ENCODE measurements around the gene ARG2. TPM values are rescaled to one million over a fixed set of nuclear protein-coding genes. Genes with fewer than 3 reads are reported as not detected.

The ARG2 gene
- total and polyA plus RNA-seq, 2 donors (not counting 1 experiment from before 2014, with no cell fraction given), result 0.33 to 1.8 TPM

- H3K4me1 Mint-ChIP-seq, result peaks cover 51% of the 10 kb centered on the region
- no peak overlapping the region for H3K4me3 ChIP-seq (ENCODE audit: control extremely low read depth in 1 of 5, extremely low read depth in 1 of 5, insufficient read depth in 1 of 5, low read depth in 2 of 5, low read length in 4 of 5)
- no peaks in the 10 kb centered on the region for H3K9me3 Mint-ChIP-seq (ENCODE audit: insufficient read depth)
- H3K27me3 Mint-ChIP-seq, result no peaks in the 10 kb centered on the region
- peak overlapping the region; percentile 43 for H3K9ac ChIP-seq (ENCODE audit: low read length)
- peaks cover 0 to 4% of the 10 kb centered on the region in 2 experiments for H3K36me3 ChIP-seq (replicated peaks in 1 of 2; ENCODE audit: control extremely low read depth in 1 of 2, control insufficient read depth in 1 of 2, extremely low read depth in 1 of 2, insufficient read depth in 2 of 2, low read length in 1 of 2)
- H3K4me1 ChIP-seq (ENCODE audit: control insufficient read depth in 2 of 2, insufficient read depth in 2 of 2, low read length in 2 of 2), result peaks cover 22 to 23% of the 10 kb centered on the region in 2 donors
- no CpG with 5 or more reads among the region's 1 CpG for WGBS (ENCODE audit: insufficient coverage)
- ChIA-PET CTCF (interaction anchor here (0.7 to 10.6 kb wide), 26 partner anchors 12 to 247 kb away, joined by 3 to 243 read pairs (median 4); partner anchors contain the start of genes ARG2, PIGH and RDH11), POLR2A (interaction anchor here (0.6 kb wide), 1 partner anchor 110 kb away, joined by 3 read pairs; no protein-coding TSS in a partner anchor)
- peak overlapping the region; percentile 53 for H3K4me2 ChIP-seq (replicated peaks; ENCODE audit: low read depth, low read length, poor library complexity, severe bottlenecking)
- peak overlapping the region; percentile 78 for H3K27ac Mint-ChIP-seq
- H3K9me3 ChIP-seq (ENCODE audit: control extremely low read depth in 1 of 3, control insufficient read depth in 2 of 3, insufficient read depth in 1 of 3, low read length in 2 of 3), result no peaks in the 10 kb centered on the region
- peak overlapping the region; percentile 53 for H2AFZ ChIP-seq (ENCODE audit: insufficient read depth, low read depth, low read length, poor library complexity, severe bottlenecking)
- H3K27me3 ChIP-seq (replicated peaks in 1 of 4; ENCODE audit: control extremely low read depth in 1 of 4, control insufficient read depth in 3 of 4, insufficient read depth in 4 of 4, low read length in 3 of 4), result no peaks in the 10 kb centered on the region
- intact Hi-C loops (cut with micrococcal nuclease), result loop anchor here (1.0 to 2.0 kb wide), 5 partner anchors 38 to 240 kb away; partner anchors contain the start of gene ARG2
- peaks cover 88% of the 10 kb centered on the region for H3K79me2 ChIP-seq (ENCODE audit: control insufficient read depth, insufficient read depth, low read length)
- ATAC-seq (ENCODE audit: low read depth) (peak; percentile 75), DNase-seq (peak; percentile 74)
- TF ChIP-seq, protein P1, sequence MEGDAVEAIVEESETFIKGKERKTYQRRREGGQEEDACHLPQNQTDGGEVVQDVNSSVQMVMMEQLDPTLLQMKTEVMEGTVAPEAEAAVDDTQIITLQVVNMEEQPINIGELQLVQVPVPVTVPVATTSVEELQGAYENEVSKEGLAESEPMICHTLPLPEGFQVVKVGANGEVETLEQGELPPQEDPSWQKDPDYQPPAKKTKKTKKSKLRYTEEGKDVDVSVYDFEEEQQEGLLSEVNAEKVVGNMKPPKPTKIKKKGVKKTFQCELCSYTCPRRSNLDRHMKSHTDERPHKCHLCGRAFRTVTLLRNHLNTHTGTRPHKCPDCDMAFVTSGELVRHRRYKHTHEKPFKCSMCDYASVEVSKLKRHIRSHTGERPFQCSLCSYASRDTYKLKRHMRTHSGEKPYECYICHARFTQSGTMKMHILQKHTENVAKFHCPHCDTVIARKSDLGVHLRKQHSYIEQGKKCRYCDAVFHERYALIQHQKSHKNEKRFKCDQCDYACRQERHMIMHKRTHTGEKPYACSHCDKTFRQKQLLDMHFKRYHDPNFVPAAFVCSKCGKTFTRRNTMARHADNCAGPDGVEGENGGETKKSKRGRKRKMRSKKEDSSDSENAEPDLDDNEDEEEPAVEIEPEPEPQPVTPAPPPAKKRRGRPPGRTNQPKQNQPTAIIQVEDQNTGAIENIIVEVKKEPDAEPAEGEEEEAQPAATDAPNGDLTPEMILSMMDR (IDR thresholded peaks at IDR 0.05), result peak; percentile 80
- no peak for TF ChIP-seq EZH2 (IDR thresholded peaks at IDR 0.05; ENCODE audit: borderline replicate concordance, insufficient read depth, low read depth, low read length, poor library complexity, severe bottlenecking)
- peak overlapping the region; percentile 60 for H3K4me3 Mint-ChIP-seq
- H4K20me1 ChIP-seq (ENCODE audit: control insufficient read depth, insufficient read depth, low read length, poor library complexity, severe bottlenecking), result peaks cover 68% of the 10 kb centered on the region
- peak overlapping the region; percentile 45 to 74 for H3K27ac ChIP-seq (ENCODE audit: low read length in 2 of 2)
These were observed 47.2 kb downstream of the ARG2 start for GRCh38 chr14:67666750-67667449.

GRCh38 chr14:67668559-67668958 is 48.8 kb downstream of the ARG2 start:
- no peaks in the 10 kb centered on the region for H3K9me3 ChIP-seq (ENCODE audit: control extremely low read depth in 1 of 3, control insufficient read depth in 2 of 3, insufficient read depth in 1 of 3, low read length in 2 of 3)
- no peak overlapping the region for H2AFZ ChIP-seq (ENCODE audit: insufficient read depth, low read depth, low read length, poor library complexity, severe bottlenecking)
- DNase-seq (peak; percentile 51), ATAC-seq (ENCODE audit: low read depth) (peak; percentile 24)
- POLR2A ChIA-PET, result interaction anchor here (0.7 kb wide), 1 partner anchor 15 kb away, joined by 5 read pairs; no protein-coding TSS in a partner anchor
- Mint-ChIP-seq H3K27me3 (no peaks in the 10 kb centered on the region), H3K4me1 (peaks cover 60% of the 10 kb centered on the region), H3K9me3 (ENCODE audit: insufficient read depth) (no peaks in the 10 kb centered on the region), H3K27ac (peak overlapping the region; percentile 75), H3K4me3 (no peak overlapping the region)
- H4K20me1 ChIP-seq (ENCODE audit: control insufficient read depth, insufficient read depth, low read length, poor library complexity, severe bottlenecking), result peaks cover 69% of the 10 kb centered on the region
- TF ChIP-seq, protein P1 (IDR thresholded peaks at IDR 0.05), result no peak
- TF ChIP-seq EZH2 (IDR thresholded peaks at IDR 0.05; ENCODE audit: borderline replicate concordance, insufficient read depth, low read depth, low read length, poor library complexity, severe bottlenecking), result no peak
- no peak overlapping the region for H3K4me2 ChIP-seq (replicated peaks; ENCODE audit: low read depth, low read length, poor library complexity, severe bottlenecking)
- H3K4me3 ChIP-seq (ENCODE audit: control extremely low read depth in 1 of 5, extremely low read depth in 1 of 5, insufficient read depth in 1 of 5, low read depth in 2 of 5, low read length in 4 of 5), result no peak overlapping the region
- peaks cover 31 to 34% of the 10 kb centered on the region in 2 donors for H3K4me1 ChIP-seq (ENCODE audit: control insufficient read depth in 2 of 2, insufficient read depth in 2 of 2, low read length in 2 of 2)
- H3K79me2 ChIP-seq (ENCODE audit: control insufficient read depth, insufficient read depth, low read length), result peaks cover 91% of the 10 kb centered on the region
- H3K9ac ChIP-seq (ENCODE audit: low read length), result no peak overlapping the region
- no peaks in the 10 kb centered on the region for H3K27me3 ChIP-seq (replicated peaks in 1 of 4; ENCODE audit: control extremely low read depth in 1 of 4, control insufficient read depth in 3 of 4, insufficient read depth in 4 of 4, low read length in 3 of 4)
- peak overlapping the region; percentile 24 to 69 for H3K27ac ChIP-seq (ENCODE audit: low read length in 2 of 2)
- CTCF ChIA-PET, result interaction anchor here (1.0 to 10.6 kb wide), 12 partner anchors 10 to 1309 kb away, joined by 3 to 243 read pairs (median 6); partner anchors contain the start of genes PIGH and RDH11
- intact Hi-C loops (cut with micrococcal nuclease), result no loop called here
- peaks cover 0 to 3% of the 10 kb centered on the region in 2 experiments for H3K36me3 ChIP-seq (replicated peaks in 1 of 2; ENCODE audit: control extremely low read depth in 1 of 2, control insufficient read depth in 1 of 2, extremely low read depth in 1 of 2, insufficient read depth in 2 of 2, low read length in 1 of 2)

Measured in B cell (primary cell).